Neural crest cell (in vitro differentiated cells): Measurements from ENCODE around the gene TWIST1. TPM values are rescaled to one million over a fixed set of nuclear protein-coding genes. Genes with fewer than 3 reads are reported as not detected.

Source experiments
- DNase-seq: peaks from one replicate; pipeline ENCODE4 v3.0.0; 2021; ENCODE audit warnings: low read depth, mixed read lengths, low spot score
- H3K27ac Mint-ChIP-seq: one replicate; pipeline ENCODE4 v1.8.0; 2021; ENCODE audit warnings: mild to moderate bottlenecking, mixed read lengths; ENCODE audit not compliant: unreplicated experiment
- H3K27me3 Mint-ChIP-seq: 2 replicates; pipeline ENCODE4 v1.8.0; 2021; ENCODE audit warnings: low read depth, mild to moderate bottlenecking, mixed read lengths
- H3K36me3 Mint-ChIP-seq: 2 replicates; pipeline ENCODE4 v1.8.0; 2021; ENCODE audit warnings: low read depth, mild to moderate bottlenecking, mixed read lengths
- H3K4me1 Mint-ChIP-seq: 2 replicates; pipeline ENCODE4 v1.8.0; 2021; ENCODE audit warnings: mixed read lengths
- H3K4me3 Mint-ChIP-seq: one replicate; pipeline ENCODE4 v1.8.0; 2021; ENCODE audit warnings: mild to moderate bottlenecking, mixed read lengths
- H3K9me3 Mint-ChIP-seq: 2 replicates; pipeline ENCODE4 v1.8.0; 2021; ENCODE audit warnings: mixed read lengths
- CTCF ChIP-seq: fragments of 200-600 bp; sonication (generic); conservative IDR thresholded peaks from 2 replicates; pipeline ENCODE4 v1.5.0; 2021; ENCODE audit warnings: antibody characterized with exemption, mild to moderate bottlenecking
- total RNA-seq: library from RNA; stranded (reverse); gene quantifications from 2 replicates; pipeline ENCODE4 v1.2.1, GENCODE V29; 2021

TWIST1 gene
- total RNA-seq, 1 donor from 2014 or later: 8.1 TPM

GRCh38 chr7:19104811-19105210 lies 12.6 kb downstream of the TWIST1 start:
- Mint-ChIP-seq H3K36me3 (no peaks in the 10 kb centered on the region), H3K27me3 (peaks cover 97% of the 10 kb centered on the region), H3K4me1 (peaks cover 25% of the 10 kb centered on the region), H3K27ac (no peak overlapping the region), H3K4me3 (peak overlapping the region; percentile 23), H3K9me3 (no peaks in the 10 kb centered on the region)
- DNase-seq: no peak
- TF ChIP-seq CTCF: no peak

GRCh38 chr7:19102884-19103283 lies 14.6 kb downstream of the TWIST1 start:
- no peak overlapping the region for H3K4me3 Mint-ChIP-seq
- H3K27me3 Mint-ChIP-seq: peaks cover 94% of the 10 kb centered on the region
- no peaks in the 10 kb centered on the region for H3K36me3 Mint-ChIP-seq
- H3K27ac Mint-ChIP-seq: no peak overlapping the region
- peaks cover 20% of the 10 kb centered on the region for H3K4me1 Mint-ChIP-seq
- TF ChIP-seq CTCF: no peak
- H3K9me3 Mint-ChIP-seq: no peaks in the 10 kb centered on the region
- no peak for DNase-seq

GRCh38 chr7:19101909-19102308 lies 15.5 kb downstream of the TWIST1 start:
- H3K4me1 Mint-ChIP-seq: peaks cover 10% of the 10 kb centered on the region
- DNase-seq: no peak
- peaks cover 92% of the 10 kb centered on the region for H3K27me3 Mint-ChIP-seq
- no peak overlapping the region for H3K4me3 Mint-ChIP-seq
- H3K9me3 Mint-ChIP-seq: no peaks in the 10 kb centered on the region
- H3K27ac Mint-ChIP-seq: no peak overlapping the region
- H3K36me3 Mint-ChIP-seq: no peaks in the 10 kb centered on the region
- TF ChIP-seq CTCF: no peak

- no peaks in the 10 kb centered on the region for H3K36me3 Mint-ChIP-seq
These were observed 16.0 kb downstream of the TWIST1 start for GRCh38 chr7:19101472-19101871.

GRCh38 chr7:19099924-19100323 lies 17.5 kb downstream of the TWIST1 start:
- H3K27ac Mint-ChIP-seq: no peak overlapping the region
- no peaks in the 10 kb centered on the region for H3K4me1 Mint-ChIP-seq
- no peak for DNase-seq
- peaks cover 80% of the 10 kb centered on the region for H3K27me3 Mint-ChIP-seq
- H3K4me3 Mint-ChIP-seq: no peak overlapping the region
- H3K36me3 Mint-ChIP-seq: no peaks in the 10 kb centered on the region
- no peak for TF ChIP-seq CTCF
- H3K9me3 Mint-ChIP-seq: no peaks in the 10 kb centered on the region

More at GRCh38 chr7:19101472-19101871, 16.0 kb downstream of the TWIST1 start:
- DNase-seq: no peak
- peaks cover 7% of the 10 kb centered on the region for H3K4me1 Mint-ChIP-seq
- no peaks in the 10 kb centered on the region for H3K9me3 Mint-ChIP-seq
- no peak overlapping the region for H3K4me3 Mint-ChIP-seq
- TF ChIP-seq CTCF: no peak
- H3K27ac Mint-ChIP-seq: no peak overlapping the region
- H3K27me3 Mint-ChIP-seq: peaks cover 88% of the 10 kb centered on the region

- TF ChIP-seq CTCF: no peak
- Mint-ChIP-seq H3K27ac (no peak overlapping the region), H3K36me3 (no peaks in the 10 kb centered on the region), H3K4me3 (no peak overlapping the region), H3K27me3 (peaks cover 74% of the 10 kb centered on the region), H3K4me1 (no peaks in the 10 kb centered on the region), H3K9me3 (no peaks in the 10 kb centered on the region)
- DNase-seq: no peak
These were observed 18.2 kb downstream of the TWIST1 start for GRCh38 chr7:19099194-19099593.
